Astrocyte of the cerebellum (primary cell): Measurements from ENCODE around the gene ARHGEF7.
"Not testable (repeated sequence)": the region's sequence is repeated elsewhere in the genome, so short reads cannot be mapped to it uniquely, and the experiment has no call there.

Experiments
- DNase-seq: peaks from one replicate; pipeline ENCODE4 v3.0.0-alpha.2; 2011; ENCODE audit warnings: low read depth
- H3K4me3 ChIP-seq: 2 replicates; pipeline ENCODE4 v1.5.1; 2011; ENCODE audit warnings: mild to moderate bottlenecking, low read depth, low read length, moderate library complexity
- in situ Hi-C: cut with HindIII; loops from 2 replicates; pipeline ENCODE4 v1.10.0; 2017; ENCODE audit warnings: low sequenced_read_pairs
- TF ChIP-seq, protein P1 (sequence below): IDR thresholded peaks from 2 replicates; pipeline ENCODE4 v1.5.1; 2012; ENCODE audit warnings: low read length, low read depth, moderate library complexity, mild to moderate bottlenecking; ENCODE audit errors: missing control alignments

The ARHGEF7 gene

DNA sequence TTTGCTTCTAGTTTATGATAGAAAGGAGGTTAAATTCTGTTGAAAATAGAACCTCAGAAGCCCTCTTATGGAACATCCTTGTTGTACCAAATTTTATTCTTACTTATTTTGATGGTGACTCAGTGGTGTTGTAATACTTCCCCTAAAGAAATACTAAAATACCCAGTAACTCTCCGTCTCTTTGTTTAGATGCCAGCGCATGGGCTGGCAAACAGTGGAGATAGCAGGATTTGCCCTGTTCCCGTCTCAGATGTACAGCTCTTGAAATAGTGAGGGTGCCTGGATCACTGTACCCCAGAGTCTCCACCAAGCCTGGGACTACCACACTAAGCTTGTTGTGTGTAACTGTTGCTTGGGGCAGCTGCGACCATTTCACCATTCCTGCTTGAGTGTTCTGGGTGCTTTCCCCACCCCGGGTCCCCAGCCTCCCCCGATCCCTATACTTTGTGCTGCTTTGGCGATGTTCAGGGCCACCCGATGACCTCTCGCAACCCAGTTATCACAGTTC is 138.3 kb downstream of the ARHGEF7 start:
- TF ChIP-seq, protein P1, sequence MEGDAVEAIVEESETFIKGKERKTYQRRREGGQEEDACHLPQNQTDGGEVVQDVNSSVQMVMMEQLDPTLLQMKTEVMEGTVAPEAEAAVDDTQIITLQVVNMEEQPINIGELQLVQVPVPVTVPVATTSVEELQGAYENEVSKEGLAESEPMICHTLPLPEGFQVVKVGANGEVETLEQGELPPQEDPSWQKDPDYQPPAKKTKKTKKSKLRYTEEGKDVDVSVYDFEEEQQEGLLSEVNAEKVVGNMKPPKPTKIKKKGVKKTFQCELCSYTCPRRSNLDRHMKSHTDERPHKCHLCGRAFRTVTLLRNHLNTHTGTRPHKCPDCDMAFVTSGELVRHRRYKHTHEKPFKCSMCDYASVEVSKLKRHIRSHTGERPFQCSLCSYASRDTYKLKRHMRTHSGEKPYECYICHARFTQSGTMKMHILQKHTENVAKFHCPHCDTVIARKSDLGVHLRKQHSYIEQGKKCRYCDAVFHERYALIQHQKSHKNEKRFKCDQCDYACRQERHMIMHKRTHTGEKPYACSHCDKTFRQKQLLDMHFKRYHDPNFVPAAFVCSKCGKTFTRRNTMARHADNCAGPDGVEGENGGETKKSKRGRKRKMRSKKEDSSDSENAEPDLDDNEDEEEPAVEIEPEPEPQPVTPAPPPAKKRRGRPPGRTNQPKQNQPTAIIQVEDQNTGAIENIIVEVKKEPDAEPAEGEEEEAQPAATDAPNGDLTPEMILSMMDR = no peak
- in situ Hi-C loops = loop anchor here (5.0 kb wide), 1 partner anchor 34 kb away; no protein-coding TSS in a partner anchor

DNA sequence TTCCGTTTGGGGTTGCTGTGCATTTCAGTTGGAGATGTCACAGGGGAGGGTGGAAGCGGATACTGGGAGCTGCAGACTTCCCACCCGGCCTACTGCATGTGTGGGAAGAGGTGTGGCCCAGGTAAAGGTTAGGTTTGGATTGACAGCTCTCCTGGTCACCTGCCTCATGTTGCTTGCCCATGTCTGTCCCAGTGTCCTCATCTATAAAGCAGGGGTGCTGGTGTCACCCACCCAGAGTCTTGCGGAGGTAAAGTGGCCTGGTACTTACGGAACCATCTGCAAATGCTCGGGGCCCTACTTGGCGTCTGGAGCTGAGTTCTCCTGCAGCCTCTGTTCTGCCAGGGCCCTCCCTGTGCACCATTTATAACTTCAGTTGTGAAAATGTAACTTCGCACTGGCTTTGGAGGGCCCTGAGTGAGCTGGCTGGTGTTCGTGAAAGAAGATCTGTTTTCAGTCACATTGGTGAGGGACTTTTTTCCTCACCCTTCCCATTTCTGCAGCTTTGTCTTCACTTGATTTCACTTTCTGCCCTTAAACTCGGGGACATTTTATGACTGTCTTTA is 140.2 kb downstream of the ARHGEF7 start:
- TF ChIP-seq, protein P1 = no peak
- in situ Hi-C loops = no loop called here
- H3K4me3 ChIP-seq = no peak overlapping the region
- DNase-seq = no peak

More for the DNA sequence above, 138.3 kb downstream of the ARHGEF7 start:
- DNase-seq = no peak
- no peak overlapping the region for H3K4me3 ChIP-seq

DNA sequence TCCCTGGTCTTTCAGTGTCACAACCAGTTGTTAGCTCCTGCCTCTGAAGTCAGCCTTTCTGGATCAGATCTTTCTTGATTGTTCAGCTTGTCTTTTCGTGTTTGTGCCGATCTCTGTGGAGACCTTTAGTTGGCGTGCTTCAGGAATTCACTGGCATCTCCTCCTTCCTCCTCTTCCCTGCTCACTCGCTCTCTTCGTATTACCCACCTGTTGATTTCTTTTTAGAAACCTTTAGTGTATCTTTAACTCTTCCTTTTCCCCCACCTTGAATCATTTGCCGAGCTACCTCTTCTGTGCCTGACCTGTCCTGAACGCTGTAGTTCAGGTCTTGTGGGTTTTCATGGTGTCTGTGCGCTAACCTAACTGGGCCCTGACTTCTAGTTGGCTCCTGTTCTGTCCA is 141.3 kb downstream of the ARHGEF7 start:
- TF ChIP-seq, protein P1 = no peak
- DNase-seq = no peak
- H3K4me3 ChIP-seq = no peak overlapping the region
- in situ Hi-C loops = no loop called here

DNA sequence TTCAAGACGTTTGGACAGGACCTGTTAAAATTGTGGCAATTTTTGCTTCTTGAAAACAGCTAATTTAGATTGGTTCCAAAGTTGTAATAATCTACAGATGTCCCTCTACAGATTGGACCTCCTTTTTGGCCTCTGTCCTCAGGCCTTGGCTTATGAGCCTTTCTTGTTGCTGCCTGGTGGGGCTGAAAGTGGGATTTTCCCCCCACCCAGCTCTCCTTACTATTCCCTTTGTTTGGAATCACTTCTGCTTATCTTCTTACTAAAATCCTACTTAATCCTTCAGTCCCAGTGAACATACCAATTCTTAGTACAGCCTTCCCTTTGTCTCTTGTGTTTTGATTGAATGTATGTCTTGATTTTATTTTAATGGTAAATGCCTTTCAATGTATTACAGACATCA is 141.8 kb downstream of the ARHGEF7 start:
- no peak overlapping the region for H3K4me3 ChIP-seq
- no peak for DNase-seq
- in situ Hi-C loops = no loop called here
- TF ChIP-seq, protein P1 = no peak

DNA sequence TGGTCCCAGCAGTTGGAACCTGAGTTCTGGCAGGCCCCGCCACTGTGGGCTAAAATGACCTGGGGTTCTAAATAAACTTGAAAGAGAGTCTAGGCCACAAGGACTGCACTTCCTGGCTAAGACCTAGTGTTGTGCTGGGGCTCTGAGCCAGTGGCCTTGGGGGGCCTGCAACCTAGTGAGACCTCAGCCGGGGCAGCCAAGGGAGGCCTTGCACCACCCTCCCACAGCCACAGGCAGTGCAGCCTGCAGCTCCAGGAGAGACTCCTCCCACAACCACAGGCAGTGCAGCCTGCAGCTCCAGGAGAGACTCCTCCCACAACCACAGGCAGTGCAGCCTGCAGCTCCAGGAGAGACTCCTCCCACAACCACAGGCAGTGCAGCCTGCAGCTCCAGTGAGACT is 142.8 kb downstream of the ARHGEF7 start:
- H3K4me3 ChIP-seq, DNase-seq, in situ Hi-C loops: not testable (repeated sequence)

DNA sequence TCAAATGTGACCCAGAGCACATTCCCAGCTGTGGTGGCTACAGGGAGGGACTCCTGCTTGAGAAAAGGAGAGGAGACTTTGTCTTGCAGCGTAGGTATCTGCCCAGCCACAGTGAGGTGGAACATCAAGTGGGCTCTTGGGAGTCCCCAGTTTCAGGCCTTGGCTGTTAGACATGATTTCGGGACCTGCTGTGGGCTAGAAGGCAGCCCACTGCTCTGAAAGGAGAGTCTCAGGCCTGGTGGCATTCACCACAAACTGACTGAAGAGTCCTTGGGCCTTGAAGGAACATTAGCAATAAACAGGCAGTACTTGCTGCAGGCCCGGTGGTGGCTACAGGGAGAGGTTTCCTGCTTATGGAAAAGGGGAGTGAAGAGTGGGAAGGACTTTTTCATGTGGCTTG is 143.5 kb downstream of the ARHGEF7 start:
- in situ Hi-C loops = no loop called here
- no peak overlapping the region for H3K4me3 ChIP-seq
- no peak for DNase-seq
- TF ChIP-seq, protein P1 = no peak

DNA sequence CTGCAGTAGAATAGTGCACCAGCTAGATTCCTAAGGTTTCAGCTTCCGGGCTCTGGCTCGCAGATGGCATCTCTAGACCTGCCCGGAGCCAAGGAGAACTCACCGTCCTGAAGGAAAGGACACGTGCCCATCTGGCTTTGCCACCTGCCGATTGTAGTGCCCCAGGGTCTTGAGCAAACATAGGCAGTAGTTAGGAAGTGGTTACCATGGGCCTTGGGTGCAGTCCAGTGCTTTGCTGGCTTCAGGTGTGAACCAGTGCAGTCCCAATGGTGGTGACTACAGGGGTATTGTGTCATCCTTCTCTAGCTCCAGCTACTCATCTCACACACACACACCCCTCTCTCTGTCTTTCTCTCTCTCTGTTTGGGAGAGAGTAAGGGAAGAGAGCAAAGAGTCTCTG is 143.9 kb downstream of the ARHGEF7 start:
- TF ChIP-seq, protein P1 = no peak
- H3K4me3 ChIP-seq = no peak overlapping the region
- in situ Hi-C loops = no loop called here
- no peak for DNase-seq
